GM19238 (cell line): Measurements from ENCODE around the gene ACTR1A.
A peak's percentile ranks its signal among the peaks of the same experiment; 100 is the strongest.
"Not testable (repeated sequence)": the region's sequence is repeated elsewhere in the genome, so short reads cannot be mapped to it uniquely, and the experiment has no call there.

Experiments used
- DNase-seq: peaks from one replicate; pipeline ENCODE4 v3.0.0; 2011; ENCODE audit warnings: low spot score; ENCODE audit not compliant: insufficient read length

ACTR1A gene

DNA sequence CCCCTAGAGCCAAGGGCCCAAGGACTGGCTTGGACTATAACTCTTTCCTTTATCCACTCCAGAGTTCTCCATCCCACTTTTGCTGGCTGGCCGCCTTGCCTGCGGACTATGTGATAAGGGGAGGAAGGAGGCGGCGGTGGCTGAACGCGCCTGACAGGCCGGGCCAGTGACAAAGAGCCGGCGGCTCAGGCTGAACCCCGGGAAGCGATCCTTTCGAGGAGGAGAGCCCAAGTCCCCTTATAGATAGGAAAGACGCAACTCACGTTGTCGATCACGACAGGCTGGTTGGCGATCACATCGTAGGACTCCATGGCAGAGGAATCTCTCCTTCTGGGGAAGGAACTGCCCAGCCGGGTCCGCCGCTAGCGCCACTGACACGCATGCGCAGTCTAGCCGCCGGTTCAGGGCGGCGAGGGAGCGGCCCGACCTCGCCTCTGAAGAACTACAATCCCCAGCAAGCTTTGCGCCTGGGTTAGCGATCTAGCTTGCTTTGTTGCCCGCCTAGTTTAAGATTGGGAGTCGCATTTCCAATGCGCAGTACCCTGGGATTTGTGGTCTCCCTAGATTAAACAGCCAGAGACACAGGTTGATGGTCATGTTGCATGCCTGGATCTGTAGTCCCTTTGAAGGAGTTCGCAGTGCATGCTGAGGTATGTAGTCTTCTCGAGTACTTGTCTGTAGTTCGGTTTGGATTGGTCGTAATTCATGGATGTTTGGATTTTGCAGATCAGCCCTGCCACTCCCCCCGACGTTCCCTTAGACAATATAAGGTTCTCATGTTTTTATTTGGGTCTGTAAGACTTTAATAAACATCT lies at the start of gene ACTR1A:
TSS of gene ACTR1A (minus strand) at position 376 of the 815 bp plus-strand sequence. CDS start at position 311, 65 bp downstream.
- peak; percentile 78 for DNase-seq

DNA sequence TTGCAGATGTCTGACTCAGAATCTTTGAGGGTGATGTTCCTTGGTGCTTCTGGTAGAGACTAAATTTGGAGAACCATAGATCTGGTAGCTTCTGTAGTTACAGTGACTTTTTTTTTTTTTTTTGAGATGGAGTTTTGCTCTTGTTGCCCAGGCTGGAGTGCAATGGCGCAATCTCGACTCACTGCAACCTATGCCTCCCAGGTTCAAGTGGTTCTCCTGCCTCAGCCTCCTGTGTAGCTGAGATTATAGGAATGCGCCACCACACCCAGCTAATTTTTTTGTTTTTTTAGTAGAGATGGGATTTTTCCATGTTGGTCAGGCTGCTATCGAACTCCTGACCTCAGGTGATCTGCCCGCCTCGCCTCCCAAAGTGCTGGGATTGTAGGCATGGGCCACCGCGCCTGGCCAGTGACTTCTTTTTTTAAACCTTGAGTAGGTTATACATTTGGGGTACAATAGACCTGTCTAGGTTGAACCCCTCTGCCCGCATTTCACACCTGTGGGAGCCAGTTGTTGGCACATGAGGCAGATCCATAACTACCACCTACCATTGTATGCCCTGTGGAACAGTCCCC lies 48.2 kb upstream of the ACTR1A start:
- no peak for DNase-seq

DNA sequence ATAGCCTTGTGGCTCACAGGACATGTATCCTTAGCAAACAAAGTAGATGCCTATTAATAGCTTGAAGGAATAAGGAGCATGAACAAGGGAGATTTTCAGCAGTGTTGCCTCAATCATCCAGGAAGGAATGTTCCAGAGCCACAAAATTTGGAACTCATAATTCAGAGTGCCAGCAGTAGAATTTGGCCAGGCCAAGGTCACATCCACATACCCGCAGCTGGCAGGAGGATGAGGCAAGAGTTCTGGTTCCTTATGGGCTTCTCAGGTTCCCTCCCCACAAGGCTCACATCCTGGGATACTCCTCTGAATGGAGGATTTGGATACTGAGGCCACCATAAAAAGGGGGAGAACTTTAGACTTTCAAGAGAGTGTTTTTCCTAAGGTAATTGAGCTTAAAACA lies 47.0 kb upstream of the ACTR1A start:
- no peak for DNase-seq

DNA sequence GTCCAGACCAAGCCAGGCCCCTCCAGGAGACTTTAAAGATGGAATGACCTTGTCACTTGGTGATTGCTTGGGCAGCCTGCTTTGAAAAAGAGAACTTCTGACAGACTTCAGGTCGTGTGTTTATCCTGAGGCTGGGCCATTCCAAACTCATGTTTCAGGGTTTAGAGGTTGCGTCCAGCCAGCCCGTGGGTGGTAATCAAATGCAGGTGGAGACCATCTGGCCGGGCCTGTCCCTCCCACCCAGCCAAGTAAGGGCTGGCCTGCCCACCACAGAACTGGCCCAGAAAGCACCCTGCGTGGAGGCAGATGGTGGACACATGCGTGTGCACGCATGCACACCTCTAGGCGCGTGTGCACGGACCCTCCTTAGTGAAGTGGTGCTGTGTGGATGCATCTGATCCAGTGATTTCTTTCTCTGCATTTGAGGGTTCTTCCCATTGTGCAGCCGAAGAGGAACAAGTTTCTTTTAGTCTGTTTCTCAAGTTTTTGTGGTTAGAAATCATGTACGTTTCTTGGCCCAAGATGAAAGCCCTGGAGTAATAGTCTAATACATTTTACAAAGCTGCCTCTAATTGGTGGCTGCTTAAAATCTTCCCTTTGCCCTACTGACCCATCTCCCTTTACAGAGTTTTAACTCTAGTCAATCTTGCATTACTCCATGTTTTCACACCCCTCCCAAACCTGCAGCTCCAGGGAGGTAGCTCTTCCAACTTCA lies 44.3 kb upstream of the ACTR1A start:
- DNase-seq: no peak

DNA sequence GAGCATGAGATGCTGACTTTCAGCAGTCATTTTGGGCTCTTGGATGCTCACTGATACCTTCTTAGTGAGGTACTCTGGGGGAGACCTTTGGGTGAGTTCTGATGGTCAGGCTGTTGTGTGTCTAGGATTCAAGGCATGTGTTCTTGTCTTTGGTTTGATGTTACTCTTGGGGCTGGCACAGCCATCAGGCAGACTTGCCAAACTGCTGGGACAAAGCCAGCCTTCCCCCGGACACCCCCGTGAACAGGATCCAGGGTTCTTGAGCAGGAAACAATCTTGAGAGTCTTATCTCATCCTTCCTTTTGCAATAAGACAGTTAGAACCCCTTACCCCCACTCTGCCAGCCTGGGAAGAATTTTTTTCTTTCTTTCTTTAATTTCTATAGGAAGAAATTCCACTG lies 43.5 kb upstream of the ACTR1A start:
- no peak for DNase-seq

DNA sequence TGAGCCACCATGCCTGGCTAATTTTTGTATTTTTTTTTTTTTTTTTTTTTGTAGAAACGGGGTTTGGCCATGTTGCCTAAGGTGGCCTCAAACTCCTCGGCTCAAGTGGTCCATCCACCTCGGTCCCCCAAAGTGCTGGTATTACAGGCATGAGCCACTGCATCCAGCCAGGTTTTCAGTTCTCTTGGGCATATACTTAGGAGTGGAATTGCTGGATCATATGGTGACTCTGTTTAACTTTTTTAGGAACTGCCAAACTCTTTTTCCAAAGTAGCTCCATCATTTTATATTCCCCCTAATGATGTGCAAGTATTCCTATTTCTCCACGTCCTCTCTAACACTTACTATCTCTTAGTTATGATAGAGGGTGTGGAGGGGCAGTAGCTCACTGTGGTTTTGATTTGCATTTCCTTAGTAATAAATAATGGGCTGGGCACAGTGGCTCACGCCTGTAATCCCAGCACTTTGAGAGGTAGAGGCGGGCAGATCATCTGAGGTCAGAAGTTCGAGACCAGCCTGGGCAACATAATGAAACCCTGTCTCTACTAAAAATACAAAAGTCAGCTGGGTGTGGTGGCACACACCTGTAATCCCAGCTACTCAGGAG lies 42.9 kb upstream of the ACTR1A start:
- DNase-seq: no peak

DNA sequence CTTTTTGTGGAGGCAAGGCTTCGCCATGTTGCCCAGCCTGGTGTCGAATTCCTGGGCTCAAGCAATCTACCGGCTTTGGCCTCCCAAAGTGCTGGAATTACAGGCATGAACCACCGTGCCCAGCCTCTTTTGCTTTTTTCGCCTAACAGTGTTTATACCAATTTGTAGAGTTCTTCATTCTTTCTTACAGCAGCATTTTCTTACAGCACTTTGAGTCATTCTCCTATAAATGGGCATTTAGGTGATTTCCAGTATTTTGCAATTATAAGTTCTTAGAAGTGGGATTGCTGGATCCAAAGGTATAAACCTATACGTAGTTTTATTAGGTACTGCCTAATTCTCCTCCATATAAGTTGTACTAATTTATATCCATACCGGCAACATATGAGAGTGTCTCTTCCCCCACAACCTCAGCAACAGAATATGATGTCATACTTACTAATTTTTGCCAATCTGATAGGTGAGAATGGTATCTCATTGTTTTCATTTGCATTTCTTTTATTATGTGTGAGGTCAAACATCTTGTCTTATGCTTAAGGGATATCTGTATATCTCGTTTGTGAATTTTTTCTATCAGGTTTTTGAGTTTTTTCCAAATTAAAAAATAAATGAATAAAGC lies 40.4 kb upstream of the ACTR1A start:
- DNase-seq: no peak

DNA sequence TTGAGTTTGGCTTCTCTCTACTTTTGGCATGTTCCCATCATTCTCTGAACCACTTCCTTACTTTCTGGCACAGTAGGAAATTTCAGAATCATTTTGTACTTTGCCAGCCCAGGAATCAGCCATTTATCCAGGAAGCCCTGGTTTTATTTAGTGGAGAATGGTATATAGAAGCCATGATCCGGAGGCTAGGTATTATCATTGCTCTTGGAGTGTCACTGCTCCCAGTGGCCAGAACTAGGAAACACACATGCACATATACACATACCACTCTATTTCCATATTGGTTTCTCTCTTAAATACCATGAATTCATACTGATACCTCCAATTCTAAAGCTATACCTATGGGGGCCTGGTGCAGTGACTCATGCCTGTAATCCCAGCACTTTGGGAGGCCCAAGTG lies 37.5 kb upstream of the ACTR1A start:
- DNase-seq: no peak

DNA sequence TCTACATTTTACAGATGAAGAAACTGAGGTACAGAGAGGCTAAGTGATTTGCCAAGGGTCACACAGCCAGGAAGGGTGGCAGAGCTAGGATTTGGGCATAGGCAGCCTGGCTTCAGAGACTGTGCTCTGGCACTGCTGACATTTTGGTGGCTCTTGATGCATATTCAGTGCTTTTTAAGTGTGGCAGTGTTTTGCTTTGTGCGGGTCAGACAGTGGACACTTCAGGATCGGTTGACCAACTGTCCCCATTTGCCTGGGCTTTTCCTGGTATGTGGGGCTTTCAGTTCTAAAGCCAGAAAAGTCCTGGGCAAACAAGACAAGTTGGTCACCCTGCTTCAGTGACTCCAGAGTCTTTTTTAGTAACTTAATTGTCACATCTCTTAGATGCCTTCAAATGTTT lies 36.3 kb upstream of the ACTR1A start:
- no peak for DNase-seq

DNA sequence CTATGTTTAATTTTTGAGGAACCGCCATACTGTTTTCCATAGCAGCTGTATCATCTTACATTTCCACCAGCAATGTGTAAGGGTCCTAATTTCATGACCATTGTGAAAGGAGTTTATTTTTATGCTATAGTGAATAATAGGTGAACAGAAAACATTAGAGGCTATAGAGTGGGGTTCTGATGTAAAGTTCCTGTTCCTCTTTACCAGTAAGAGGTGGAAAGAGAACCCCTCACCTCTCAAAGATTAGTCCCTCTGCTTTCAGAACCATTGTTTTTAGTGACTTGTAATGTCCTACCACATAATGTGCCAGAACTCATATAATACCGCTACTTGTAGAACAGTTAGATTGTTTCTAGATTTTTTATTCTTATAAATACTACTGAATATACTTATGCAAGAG lies 35.4 kb upstream of the ACTR1A start:
- DNase-seq: no peak

DNA sequence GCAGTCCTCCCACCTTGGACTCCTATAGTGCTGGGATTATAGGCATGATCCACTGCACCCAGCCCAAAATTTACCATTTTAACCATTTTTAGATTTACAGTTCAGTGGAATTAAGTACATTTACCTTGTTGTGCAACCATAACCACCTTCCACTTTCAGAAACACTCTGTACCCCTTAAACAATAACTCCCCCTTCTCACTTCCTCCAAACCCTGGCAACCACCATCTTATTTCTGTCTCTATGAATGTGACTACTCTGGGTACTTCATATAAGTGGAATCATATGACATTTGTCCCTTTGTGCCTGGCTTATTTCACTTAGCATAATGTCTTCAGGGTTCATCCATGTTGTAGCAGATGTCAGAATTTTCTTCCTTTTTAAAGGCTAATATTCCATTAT lies 34.9 kb upstream of the ACTR1A start:
- no peak for DNase-seq

DNA sequence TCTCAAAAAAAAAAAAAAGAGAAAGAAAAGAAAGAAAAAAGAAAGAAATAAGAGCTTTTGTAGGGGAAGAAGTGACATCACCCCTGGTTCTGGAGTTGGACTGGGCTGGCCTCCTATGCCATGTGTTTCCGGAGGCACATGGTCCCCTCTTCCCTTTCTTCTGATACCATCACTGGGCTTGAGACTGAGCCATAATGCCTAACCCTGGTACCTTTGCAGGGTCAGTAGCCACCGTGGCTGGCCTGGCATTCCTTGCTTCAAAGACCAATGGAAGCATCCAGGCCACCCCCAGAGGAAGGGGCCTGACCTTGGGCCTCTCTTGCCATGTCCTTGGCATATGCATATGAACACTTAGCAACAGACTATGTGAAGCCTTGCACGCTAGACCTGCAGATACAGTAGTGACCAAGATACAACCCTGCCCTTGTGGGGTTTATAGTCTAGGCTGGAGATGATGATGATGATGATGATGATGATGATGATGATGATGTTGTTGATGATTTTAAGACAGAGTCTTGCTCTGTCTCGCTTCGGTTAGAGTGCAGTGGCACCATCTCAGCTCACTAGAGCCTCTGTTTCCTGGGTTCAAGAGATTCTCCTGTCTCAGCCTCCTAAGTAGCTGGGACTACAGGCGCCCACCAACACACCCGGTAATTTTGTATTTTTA lies 33.1 kb upstream of the ACTR1A start:
- DNase-seq: no peak

DNA sequence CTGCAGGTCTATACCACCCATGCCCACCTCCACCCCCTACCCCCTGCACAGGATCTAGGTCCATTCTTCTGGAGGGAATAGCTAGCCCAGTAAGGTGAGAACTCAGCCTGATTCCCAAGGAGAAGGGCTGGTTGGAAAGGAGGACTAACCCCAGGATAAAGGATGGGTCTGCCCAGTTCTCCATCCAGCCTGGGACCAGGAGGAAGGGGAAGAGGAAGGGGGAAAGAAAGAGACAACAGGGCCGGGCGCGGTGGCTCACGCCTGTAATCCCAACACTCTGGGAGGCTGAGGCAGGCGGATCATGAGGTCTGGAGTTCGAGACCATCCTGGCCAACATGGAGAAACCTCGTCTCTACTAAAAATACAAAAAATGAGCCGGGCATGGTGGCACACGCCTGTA lies 32.5 kb upstream of the ACTR1A start:
- DNase-seq: not testable (repeated sequence)

DNA sequence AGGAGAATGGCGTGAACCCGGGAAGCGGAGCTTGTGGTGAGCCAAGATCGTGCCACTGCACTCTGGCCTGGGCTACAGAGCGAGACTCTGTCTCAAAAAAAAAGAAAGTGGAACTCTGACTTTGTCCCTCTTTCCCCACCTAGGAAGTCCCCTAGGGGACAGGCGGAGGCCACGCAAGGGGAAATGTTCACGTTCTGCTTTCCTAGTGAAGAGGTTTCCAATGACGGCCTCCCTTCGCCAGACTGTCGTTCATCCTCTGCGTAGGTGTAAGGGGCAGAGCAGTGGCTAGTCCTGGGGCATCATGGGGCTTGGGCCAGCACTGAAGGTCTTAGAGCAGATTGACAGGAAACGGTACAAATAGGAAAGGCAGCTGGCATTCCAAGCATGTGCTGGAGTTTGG lies 31.8 kb upstream of the ACTR1A start:
- DNase-seq: no peak

DNA sequence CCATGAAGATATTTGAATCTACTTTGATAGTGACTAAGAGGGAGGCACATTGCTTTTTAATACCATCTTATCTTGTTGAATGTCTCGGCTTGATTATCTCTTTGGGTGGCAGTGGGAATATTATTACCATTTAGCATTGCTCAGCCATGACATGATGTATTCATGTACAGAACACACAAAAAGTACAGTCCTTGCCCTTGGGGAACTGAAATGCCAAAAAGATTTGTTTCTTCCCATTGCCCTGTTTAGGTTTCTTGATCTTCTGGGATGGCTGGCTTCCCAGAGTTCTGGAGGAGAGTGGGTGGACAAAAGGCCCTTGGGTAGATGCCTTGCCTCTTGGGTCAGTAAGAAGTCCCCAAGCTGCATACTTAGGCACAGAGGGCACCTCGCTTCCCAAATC lies 25.0 kb upstream of the ACTR1A start:
- DNase-seq: no peak

DNA sequence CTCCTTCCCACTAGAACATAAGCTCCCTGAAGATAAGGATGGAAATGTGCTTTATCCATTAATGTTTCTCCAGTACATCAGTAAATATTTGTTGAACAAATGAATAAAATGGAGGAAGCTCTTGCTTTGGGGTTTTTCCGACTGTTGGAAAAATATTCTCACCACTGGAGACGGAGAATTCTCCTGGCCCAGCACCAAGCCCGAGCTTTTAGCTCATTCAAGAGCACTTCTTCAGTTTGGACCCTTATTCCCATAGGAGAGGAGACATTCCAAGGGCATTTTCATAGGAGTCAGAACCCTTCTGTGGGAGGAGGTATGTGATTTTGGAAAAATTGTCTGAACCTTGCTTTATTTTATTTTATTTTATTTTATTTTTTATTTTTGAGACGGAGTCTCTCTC lies 22.2 kb upstream of the ACTR1A start:
- no peak for DNase-seq

DNA sequence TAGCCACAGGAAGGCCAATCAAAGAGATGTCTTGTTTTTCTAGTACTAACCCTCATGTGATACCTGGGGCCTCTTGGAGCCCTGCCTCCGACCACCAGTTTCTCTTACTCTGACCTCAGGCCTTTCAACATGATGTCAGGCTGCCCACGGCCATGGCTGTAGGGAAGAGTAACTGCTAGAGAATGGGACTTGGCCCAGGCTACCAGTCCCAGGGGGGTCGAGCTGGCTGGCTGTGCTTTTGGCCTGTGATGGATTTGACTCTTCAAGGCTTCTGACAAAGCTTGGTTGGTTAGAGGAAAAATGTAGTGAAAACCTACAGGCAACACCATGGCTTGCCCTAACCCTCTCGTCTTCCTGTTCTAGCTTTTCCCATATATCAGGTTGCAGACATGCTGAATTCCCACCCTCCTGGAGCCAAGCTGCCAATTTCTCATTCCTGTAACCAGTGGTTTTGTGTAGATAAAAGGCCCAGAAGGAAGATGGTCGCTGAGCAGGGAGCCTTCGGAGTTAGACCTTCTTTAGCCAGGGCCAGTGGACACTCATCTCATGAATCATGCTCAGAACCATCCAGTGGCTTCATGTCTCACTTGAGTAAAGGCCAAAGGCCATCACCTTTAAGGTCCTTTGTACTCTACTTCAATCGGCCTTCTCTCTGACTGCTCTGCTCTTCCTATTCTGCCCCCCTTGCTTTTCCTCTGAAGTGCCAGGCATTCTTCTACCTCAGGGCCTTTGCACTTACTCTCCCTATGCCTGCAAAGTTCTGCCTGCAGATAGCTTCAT lies 20.9 kb upstream of the ACTR1A start:
- no peak for DNase-seq

DNA sequence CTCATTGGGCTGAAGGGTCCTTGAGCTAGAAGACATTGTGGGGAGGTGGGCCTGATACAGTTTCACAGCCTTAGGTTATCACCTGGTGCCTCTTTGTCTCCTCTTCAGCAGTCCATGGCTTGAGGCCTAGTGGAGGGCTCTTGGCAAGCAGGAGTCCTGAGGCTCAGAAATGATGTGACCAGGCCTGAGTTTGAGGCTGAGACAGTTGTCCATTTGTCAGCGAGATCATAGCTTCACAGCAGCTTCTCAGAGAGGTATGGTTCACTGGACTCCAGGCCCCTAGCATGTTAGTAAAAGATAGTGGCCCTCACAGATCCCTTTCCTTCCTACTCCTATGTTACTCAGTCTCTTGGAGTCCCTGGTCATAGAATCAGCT lies 20.4 kb upstream of the ACTR1A start:
- no peak for DNase-seq

DNA sequence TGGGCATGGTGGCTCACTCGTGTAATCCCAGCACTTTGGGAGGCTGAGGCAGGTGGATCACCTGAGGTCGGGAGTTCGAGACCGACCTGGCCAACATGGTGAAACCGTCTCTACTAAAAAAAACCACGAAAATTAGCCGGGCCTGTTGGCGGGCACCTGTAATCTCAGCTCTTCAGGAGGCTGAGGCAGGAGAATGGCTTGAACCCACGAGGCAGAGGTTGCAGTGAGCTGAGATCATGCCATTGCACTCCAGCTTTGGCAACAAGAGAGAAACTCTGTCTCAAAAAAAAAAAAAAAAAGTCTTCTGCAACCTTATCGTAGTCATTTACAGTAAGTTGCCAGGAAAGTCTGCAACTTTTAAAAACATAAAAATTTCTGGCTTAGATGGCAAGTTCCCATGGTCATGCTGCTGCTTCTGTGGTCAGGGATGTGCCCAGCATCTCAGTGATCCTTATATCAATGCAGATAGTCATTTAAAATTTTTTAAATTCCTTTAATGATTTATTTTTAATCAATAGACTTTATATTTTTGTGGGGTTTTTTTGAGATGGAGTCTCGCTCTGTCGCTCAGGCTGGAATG lies 16.8 kb upstream of the ACTR1A start:
- no peak for DNase-seq

DNA sequence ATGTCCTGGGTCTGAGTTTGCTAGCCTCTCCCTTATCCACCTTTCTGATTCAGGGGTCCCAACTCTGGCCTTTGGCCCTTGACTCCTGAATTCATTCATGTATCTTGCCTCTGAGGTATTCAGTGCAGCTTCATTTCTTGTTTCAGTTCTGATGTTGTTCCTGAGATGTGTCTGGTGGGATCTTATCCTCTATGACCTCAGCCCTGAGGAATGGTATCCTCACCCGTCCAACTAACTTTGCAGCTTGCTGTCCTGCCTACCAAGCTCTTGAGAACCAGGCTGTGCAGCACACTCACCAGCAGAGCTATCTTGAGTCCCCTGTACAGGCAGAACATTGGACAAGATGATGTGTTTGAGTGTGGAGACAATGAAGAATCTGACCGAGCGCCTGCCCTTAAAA lies 15.0 kb upstream of the ACTR1A start:
- no peak for DNase-seq
